Colonic mucosa (tissue), 4 donors: ENCODE results near the gene CUL5. TPM values are rescaled to one million over a fixed set of nuclear protein-coding genes. Genes with fewer than 3 reads are reported as not detected.

Source experiments
- DNase-seq: peaks from one replicate; pipeline ENCODE4 v3.0.0-alpha.2; 2020
- H3K27ac ChIP-seq: fragments of 200-600 bp; one replicate; pipeline ENCODE4 v1.8.0; 2021
- H3K27me3 ChIP-seq: fragments of 200-600 bp; one replicate; pipeline ENCODE4 v1.8.0; 2021
- H3K36me3 ChIP-seq: fragments of 200-600 bp; one replicate; pipeline ENCODE4 v1.8.0; 2021
- H3K4me1 ChIP-seq: fragments of 200-600 bp; one replicate; pipeline ENCODE4 v1.8.0; 2021; ENCODE audit warnings: mild to moderate bottlenecking
- H3K4me3 ChIP-seq: fragments of 200-600 bp; one replicate; pipeline ENCODE4 v1.8.0; 2021
- H3K9ac ChIP-seq, 2 donors: one replicate each; pipeline ENCODE4 v1.7.0; 2013; ENCODE audit warnings: control low read depth in 2 of 2, low read depth in 2 of 2, low read length in 2 of 2
- H3K9me3 ChIP-seq: fragments of 200-600 bp; one replicate; pipeline ENCODE4 v1.8.0; 2021
- CTCF ChIP-seq: fragments of 200-600 bp; IDR thresholded peaks from one replicate; pipeline ENCODE4 v1.8.0; 2022; ENCODE audit warnings: antibody characterized with exemption, mild to moderate bottlenecking
- intact Hi-C: fragments of 100-400 bp; cut with DNase I; formaldehyde crosslinking; loops from one replicate; pipeline ENCODE4 v1.14.1; 2022
- total RNA-seq, 2 donors: library from RNA; stranded (reverse); fragmentation: NEBNext Ultra II Directional in 1 of 2; extraction: Animal tissue kit (Norgen Biotek cat#: 25700) in 1 of 2; gene quantifications; one replicate each; pipeline ENCODE4 v1.2.1, GENCODE V29; 2021
- donor health status: healthy.
- donor health status: DM: no; HTN: no; CAD: no.
- donor health status: DM: no; HTN: no; CAD: no.

Gene CUL5
- total RNA-seq, 2 donors from 2014 or later = 26.1 to 28.0 TPM

GRCh38 chr11:108063410-108063809 is 54.7 kb downstream of the CUL5 start:
- TF ChIP-seq CTCF = no peak
- no peak for DNase-seq
- no peaks in the 10 kb centered on the region for H3K27me3 ChIP-seq
- no peak overlapping the region for H3K4me3 ChIP-seq
- H3K9ac ChIP-seq = no peak overlapping the region
- intact Hi-C loops = no loop called here
- H3K4me1 ChIP-seq = no peaks in the 10 kb centered on the region
- H3K9me3 ChIP-seq = no peaks in the 10 kb centered on the region
- H3K27ac ChIP-seq = no peak overlapping the region
- H3K36me3 ChIP-seq = no peaks in the 10 kb centered on the region

GRCh38 chr11:108069947-108070346 is 61.2 kb downstream of the CUL5 start:
- H3K9me3 ChIP-seq = no peaks in the 10 kb centered on the region
- H3K27ac ChIP-seq = no peak overlapping the region
- no peak overlapping the region for H3K4me3 ChIP-seq
- H3K9ac ChIP-seq = no peak overlapping the region
- no peak for DNase-seq
- intact Hi-C loops = no loop called here
- H3K4me1 ChIP-seq = no peaks in the 10 kb centered on the region
- no peaks in the 10 kb centered on the region for H3K36me3 ChIP-seq
- H3K27me3 ChIP-seq = no peaks in the 10 kb centered on the region
- no peak for TF ChIP-seq CTCF

GRCh38 chr11:108084811-108085210 is 76.1 kb downstream of the CUL5 start:
- H3K9me3 ChIP-seq = no peaks in the 10 kb centered on the region
- H3K9ac ChIP-seq = no peak overlapping the region

GRCh38 chr11:108085672-108086071 is 77.0 kb downstream of the CUL5 start:
- Histone ChIP-seq H3K27me3 (no peaks in the 10 kb centered on the region), H3K4me1 (no peaks in the 10 kb centered on the region), H3K9ac (no peak overlapping the region), H3K4me3 (no peak overlapping the region), H3K27ac (no peak overlapping the region), H3K36me3 (no peaks in the 10 kb centered on the region), H3K9me3 (no peaks in the 10 kb centered on the region)
- no peak for TF ChIP-seq CTCF
- intact Hi-C loops = no loop called here
- no peak for DNase-seq

More at GRCh38 chr11:108084811-108085210, 76.1 kb downstream of the CUL5 start:
- H3K4me3 ChIP-seq = no peak overlapping the region
- no peak for TF ChIP-seq CTCF
- intact Hi-C loops = no loop called here
- no peaks in the 10 kb centered on the region for H3K36me3 ChIP-seq
- DNase-seq = no peak
- H3K4me1 ChIP-seq = no peaks in the 10 kb centered on the region
- H3K27me3 ChIP-seq = no peaks in the 10 kb centered on the region
- H3K27ac ChIP-seq = no peak overlapping the region

- no peak for TF ChIP-seq CTCF
- Histone ChIP-seq H3K4me1 (peaks cover 2% of the 10 kb centered on the region), H3K36me3 (no peaks in the 10 kb centered on the region), H3K9me3 (no peaks in the 10 kb centered on the region), H3K27me3 (no peaks in the 10 kb centered on the region), H3K9ac (no peak overlapping the region), H3K27ac (no peak overlapping the region), H3K4me3 (no peak overlapping the region)
- intact Hi-C loops = no loop called here
- DNase-seq = no peak
Observed at GRCh38 chr11:108092134-108092533, 83.4 kb downstream of the CUL5 start.
